Osteoblast (primary cell): ENCODE measurements around the gene DTNBP1. TPM values are rescaled to one million over a fixed set of nuclear protein-coding genes. Genes with fewer than 3 reads are reported as not detected.

ENCODE experiments used
- DNase-seq: peaks from one replicate; pipeline ENCODE4 v3.0.0; 2011; ENCODE audit warnings: low spot score, mixed read lengths; ENCODE audit not compliant: insufficient read length; ENCODE audit errors: missing footprints
- H2AFZ ChIP-seq: 2 replicates; pipeline ENCODE4 v1.6.0; 2011; ENCODE audit warnings: mild to moderate bottlenecking, low read length
- H3K27ac ChIP-seq: 2 replicates; pipeline ENCODE4 v1.5.1; 2011; ENCODE audit warnings: mild to moderate bottlenecking, low read depth, low read length, moderate library complexity
- H3K27me3 ChIP-seq: 2 replicates; pipeline ENCODE4 v1.6.0; 2012; ENCODE audit warnings: mild to moderate bottlenecking, control low read depth, inconsistent platforms, low read length, moderate library complexity; ENCODE audit not compliant: insufficient read depth
- H3K36me3 ChIP-seq: 2 replicates; pipeline ENCODE4 v1.5.1; 2011; ENCODE audit warnings: mild to moderate bottlenecking, low read length, control low read depth, moderate library complexity; ENCODE audit not compliant: insufficient read depth
- H3K4me1 ChIP-seq: 2 replicates; pipeline ENCODE4 v1.5.1; 2011; ENCODE audit warnings: mild to moderate bottlenecking, low read length, control low read depth, moderate library complexity; ENCODE audit not compliant: insufficient read depth
- H3K4me2 ChIP-seq: 2 replicates; pipeline ENCODE4 v1.6.0; 2011; ENCODE audit warnings: mild to moderate bottlenecking, low read length; ENCODE audit not compliant: insufficient read depth
- H3K4me3 ChIP-seq: fragments of 200-600 bp; sonication (generic); 3 replicates; pipeline ENCODE4 v1.5.1; 2012; ENCODE audit warnings: mild to moderate bottlenecking, low read length, inconsistent platforms; ENCODE audit not compliant: insufficient read depth
- H3K79me2 ChIP-seq: 2 replicates; pipeline ENCODE4 v1.6.0; 2012; ENCODE audit warnings: mild to moderate bottlenecking, low read length, control low read depth, inconsistent platforms; ENCODE audit not compliant: insufficient read depth
- H3K9me3 ChIP-seq: 2 replicates; pipeline ENCODE4 v1.5.1; 2011; ENCODE audit warnings: low read depth, low read length, control low read depth
- H4K20me1 ChIP-seq: 2 replicates; pipeline ENCODE4 v1.6.0; 2012; ENCODE audit warnings: mild to moderate bottlenecking, low read length, control low read depth; ENCODE audit not compliant: insufficient read depth
- CTCF ChIP-seq: IDR thresholded peaks from 2 replicates; pipeline ENCODE4 v1.5.1; 2011; ENCODE audit warnings: mild to moderate bottlenecking, low read depth, low read length, moderate library complexity; ENCODE audit errors: extremely low read depth
- total RNA-seq: library from RNA; depleted of rRNA; stranded (reverse); fragments of >200 nt; gene quantifications from 2 replicates; pipeline ENCODE4 v1.2.3, GENCODE V29; 2012

DTNBP1 gene
- total RNA-seq, 1 donor, result 5.8 TPM

- Histone ChIP-seq H3K4me3 (peak overlapping the region; percentile 89), H3K27ac (no peak overlapping the region), H3K4me2 (peak overlapping the region; percentile 82), H3K27me3 (peaks cover 6% of the 10 kb centered on the region), H3K9me3 (no peaks in the 10 kb centered on the region), H3K36me3 (no peaks in the 10 kb centered on the region), H3K79me2 (peaks cover 16% of the 10 kb centered on the region), H3K4me1 (peaks cover 9% of the 10 kb centered on the region), H2AFZ (peak overlapping the region; percentile 86), H4K20me1 (no peaks in the 10 kb centered on the region)
- no peak for TF ChIP-seq CTCF
- DNase-seq, result no peak
Measured at GRCh38 chr6:15663130-15663871, 473 bp upstream of the DTNBP1 start.

- Histone ChIP-seq H3K4me3 (peak overlapping the region; percentile 89), H4K20me1 (no peaks in the 10 kb centered on the region), H3K36me3 (no peaks in the 10 kb centered on the region), H3K4me1 (peaks cover 9% of the 10 kb centered on the region), H3K27ac (peak overlapping the region; percentile 36), H3K4me2 (peak overlapping the region; percentile 82), H3K9me3 (no peaks in the 10 kb centered on the region), H3K79me2 (peaks cover 26% of the 10 kb centered on the region), H3K27me3 (no peaks in the 10 kb centered on the region), H2AFZ (peak overlapping the region; percentile 89)
- no peak for TF ChIP-seq CTCF
- peak; percentile 58 for DNase-seq
Measured at GRCh38 chr6:15661853-15662325, 939 bp downstream of the DTNBP1 start.

- TF ChIP-seq CTCF, result no peak
- H3K4me3 ChIP-seq, result no peak overlapping the region
- no peaks in the 10 kb centered on the region for H3K36me3 ChIP-seq
- DNase-seq, result no peak
- no peak overlapping the region for H2AFZ ChIP-seq
- H3K4me2 ChIP-seq, result no peak overlapping the region
- H3K4me1 ChIP-seq, result peaks cover 14% of the 10 kb centered on the region
- no peaks in the 10 kb centered on the region for H4K20me1 ChIP-seq
- H3K27me3 ChIP-seq, result no peaks in the 10 kb centered on the region
- no peaks in the 10 kb centered on the region for H3K9me3 ChIP-seq
- no peak overlapping the region for H3K27ac ChIP-seq
- H3K79me2 ChIP-seq, result peaks cover 36% of the 10 kb centered on the region
Measured at GRCh38 chr6:15659181-15659580, 3.6 kb downstream of the DTNBP1 start.

GRCh38 chr6:15658181-15658744, 4.6 kb downstream of the DTNBP1 start:
- Histone ChIP-seq H3K4me2 (no peak overlapping the region), H3K27me3 (no peaks in the 10 kb centered on the region), H2AFZ (no peak overlapping the region), H3K9me3 (no peaks in the 10 kb centered on the region), H3K79me2 (peaks cover 41% of the 10 kb centered on the region), H3K36me3 (no peaks in the 10 kb centered on the region), H3K27ac (no peak overlapping the region), H3K4me3 (no peak overlapping the region), H4K20me1 (no peaks in the 10 kb centered on the region), H3K4me1 (peaks cover 14% of the 10 kb centered on the region)
- no peak for DNase-seq
- no peak for TF ChIP-seq CTCF
